ENCODE results near the gene ZFAND2A.
"Not testable (repeated sequence)": the region's sequence is repeated elsewhere in the genome, so short reads cannot be mapped to it uniquely, and the experiment has no call there.

The ZFAND2A gene

GRCh38 chr7:1151653-1152425 lies 8.2 kb downstream of the ZFAND2A start:
- no peak for DNase-seq (ENCODE audit: low spot score)

DNA sequence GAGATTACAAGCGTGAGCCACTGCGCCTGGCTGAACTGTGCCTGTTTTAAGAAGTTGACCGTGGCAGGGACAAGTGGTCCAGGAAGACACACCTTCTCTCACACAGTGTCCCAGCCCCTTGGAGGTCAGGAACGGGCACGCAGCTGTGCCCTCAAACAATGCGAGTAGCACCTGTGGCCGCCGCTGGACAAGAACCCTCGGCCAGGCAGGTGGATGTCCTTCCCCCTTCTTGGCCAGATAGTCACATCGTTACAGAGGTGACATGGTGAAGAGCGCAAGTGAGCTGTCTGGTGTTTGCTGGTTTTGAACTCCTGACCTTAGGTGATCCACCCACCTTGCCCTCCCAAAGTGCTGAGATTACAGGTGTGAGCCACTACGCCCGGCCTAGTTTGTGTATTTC lies 8.8 kb downstream of the ZFAND2A start:
- no peak for DNase-seq (ENCODE audit: low spot score)

- DNase-seq (ENCODE audit: low spot score): no peak
Measured at GRCh38 chr7:1150400-1151002, 9.5 kb downstream of the ZFAND2A start.

DNA sequence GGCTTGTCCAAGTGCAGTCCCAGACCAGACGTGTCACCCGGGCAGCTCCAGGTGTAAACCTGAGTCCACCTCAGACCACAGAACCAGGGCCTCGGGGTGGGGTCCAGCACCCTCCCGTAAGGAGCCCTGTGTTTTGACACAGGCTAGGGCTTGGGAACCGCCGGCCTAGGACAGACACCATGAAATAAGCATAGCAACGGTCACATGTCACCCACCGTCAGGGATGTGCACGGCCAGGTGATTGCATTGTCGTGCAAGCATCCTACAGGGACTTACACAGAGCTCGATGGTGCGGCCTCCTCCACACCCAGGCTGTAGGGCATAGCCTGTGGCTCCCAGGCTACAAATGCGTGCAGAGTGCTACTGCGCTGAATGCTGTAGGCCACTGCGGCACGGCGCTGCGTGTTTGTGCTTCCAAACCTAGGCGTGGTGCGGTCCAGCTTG lies 10.6 kb downstream of the ZFAND2A start:
- DNase-seq (ENCODE audit: low spot score): no peak

DNA sequence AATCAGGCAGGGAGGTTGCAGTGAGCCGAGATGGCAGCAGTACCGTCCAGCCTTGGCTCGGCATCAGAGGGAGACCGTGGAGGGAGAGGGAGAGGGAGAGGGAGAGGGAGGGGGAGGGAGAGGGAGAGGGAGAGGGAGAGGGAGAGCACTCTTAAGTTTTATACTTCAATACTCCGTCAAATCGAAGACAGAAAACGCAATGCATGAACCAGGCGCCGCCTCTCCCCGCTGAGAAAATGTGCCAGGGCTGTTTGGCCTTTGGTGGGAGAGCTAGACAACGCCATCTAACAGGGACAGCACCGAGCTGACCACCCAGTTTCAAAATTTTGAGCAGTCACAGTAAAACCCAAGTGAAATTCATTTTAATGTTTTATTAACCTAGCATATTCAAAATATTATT lies 12.1 kb downstream of the ZFAND2A start:
- not testable (repeated sequence) for DNase-seq (ENCODE audit: low spot score)

GRCh38 chr7:1144269-1144771 lies 15.7 kb downstream of the ZFAND2A start:
- DNase-seq (ENCODE audit: low spot score): no peak

DNA sequence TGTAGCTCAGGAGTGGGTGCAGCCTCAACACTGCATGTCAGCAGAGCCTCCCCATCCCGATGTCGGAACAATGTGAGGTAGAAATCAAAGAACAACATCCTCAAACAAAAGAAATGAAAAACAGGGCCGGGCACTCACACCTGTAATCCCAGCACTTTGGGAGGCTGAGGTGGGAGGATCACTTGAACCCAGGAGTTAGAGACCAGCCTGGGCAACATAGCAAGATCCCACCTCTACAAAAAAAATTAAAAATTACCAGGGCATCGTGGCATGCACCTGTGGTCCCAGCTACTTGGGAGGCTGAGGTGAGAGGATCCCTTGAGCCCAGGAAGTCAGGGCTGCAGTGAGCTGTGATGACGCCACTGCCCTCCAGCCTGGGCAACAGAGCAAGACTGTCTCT lies 17.0 kb downstream of the ZFAND2A start:
- not testable (repeated sequence) for DNase-seq (ENCODE audit: low spot score)

DNA sequence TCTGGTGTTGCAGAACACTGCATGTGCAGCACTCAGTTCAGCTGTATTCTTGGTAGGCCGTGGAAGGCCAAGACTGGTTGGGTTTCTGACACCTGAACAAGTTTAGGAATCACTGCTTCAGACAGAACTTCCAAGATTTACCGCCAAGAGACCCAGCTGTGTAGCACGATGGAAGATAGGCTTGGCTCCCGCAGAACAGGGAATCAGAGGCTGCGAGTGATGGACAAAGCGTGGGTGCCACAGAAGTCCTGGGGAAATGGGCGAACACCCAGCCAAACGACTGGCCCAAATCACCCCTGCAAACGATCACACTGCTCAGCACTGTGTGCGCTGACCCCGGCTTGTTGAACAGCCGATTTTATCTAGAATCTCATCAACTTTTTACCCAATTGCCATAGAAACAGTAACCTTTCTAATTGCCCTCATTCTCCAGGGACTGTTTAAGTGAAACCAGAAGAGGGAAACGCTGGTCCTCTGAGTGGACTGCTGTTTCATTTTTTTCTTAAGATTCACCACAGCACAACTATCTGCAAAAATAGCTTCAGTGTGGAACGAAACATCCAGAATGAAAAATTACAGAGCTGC lies 17.9 kb downstream of the ZFAND2A start:
- no peak for DNase-seq (ENCODE audit: low spot score)

- no peak for DNase-seq (ENCODE audit: low spot score)
Measured at GRCh38 chr7:1141651-1142050, 18.3 kb downstream of the ZFAND2A start.

- peak; percentile 25 for DNase-seq (ENCODE audit: low spot score)
Measured at GRCh38 chr7:1140476-1141104, 19.4 kb downstream of the ZFAND2A start.

DNA sequence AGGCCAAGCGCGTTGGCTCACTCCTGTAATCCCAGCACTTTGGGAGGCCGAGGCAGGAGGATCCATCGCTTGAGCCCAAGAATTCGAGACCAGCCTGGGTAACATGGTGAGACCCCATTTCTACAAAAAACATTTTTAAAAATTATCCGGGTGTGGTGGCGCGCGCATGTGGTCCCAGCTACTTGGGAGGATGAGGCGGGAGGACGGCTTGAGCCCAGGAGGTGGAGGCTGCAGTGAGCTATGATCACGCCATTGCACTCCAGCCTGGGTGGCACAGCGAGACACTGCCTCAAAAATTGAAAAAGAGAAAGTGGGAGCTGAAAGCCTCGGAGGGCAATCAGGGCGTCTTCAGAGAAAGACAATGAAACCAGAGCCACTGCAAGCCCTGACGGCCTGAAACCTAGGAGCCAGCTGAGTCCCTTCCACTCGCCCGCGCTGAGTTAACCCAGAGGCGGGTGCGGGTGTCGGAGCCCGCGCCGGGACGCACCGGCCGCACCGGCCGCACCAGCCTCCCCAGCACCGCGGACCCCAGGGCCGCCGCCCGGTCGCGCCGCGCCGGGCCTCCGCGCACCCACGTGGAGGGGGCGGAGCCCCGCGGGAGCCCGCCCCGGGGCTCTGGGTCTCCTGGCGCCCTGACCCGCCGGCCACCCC lies 22.4 kb downstream of the ZFAND2A start:
- no peak for DNase-seq (ENCODE audit: low spot score)

- peak; percentile 9 for DNase-seq (ENCODE audit: low spot score)
Measured at GRCh38 chr7:1136841-1137516, 23.0 kb downstream of the ZFAND2A start.

DNA sequence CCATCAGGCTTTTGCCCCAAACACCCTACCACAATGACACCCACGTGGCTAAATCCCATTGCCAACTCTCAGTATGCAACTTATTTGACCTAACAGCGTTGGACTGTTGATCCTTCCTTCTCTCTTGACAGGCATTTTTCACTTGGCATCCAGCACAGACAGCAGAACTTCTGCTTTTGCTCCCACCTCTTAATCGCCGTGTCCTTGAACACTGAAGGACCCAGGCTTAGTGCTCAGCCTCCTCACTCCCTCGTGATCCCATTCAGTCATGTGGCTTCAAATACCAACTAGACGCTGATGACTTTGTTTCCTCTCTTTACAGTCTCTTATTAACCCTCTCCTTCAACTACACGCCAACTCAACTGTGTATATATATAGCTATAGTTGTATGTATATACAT lies 25.0 kb downstream of the ZFAND2A start:
- DNase-seq (ENCODE audit: low spot score): no peak

DNA sequence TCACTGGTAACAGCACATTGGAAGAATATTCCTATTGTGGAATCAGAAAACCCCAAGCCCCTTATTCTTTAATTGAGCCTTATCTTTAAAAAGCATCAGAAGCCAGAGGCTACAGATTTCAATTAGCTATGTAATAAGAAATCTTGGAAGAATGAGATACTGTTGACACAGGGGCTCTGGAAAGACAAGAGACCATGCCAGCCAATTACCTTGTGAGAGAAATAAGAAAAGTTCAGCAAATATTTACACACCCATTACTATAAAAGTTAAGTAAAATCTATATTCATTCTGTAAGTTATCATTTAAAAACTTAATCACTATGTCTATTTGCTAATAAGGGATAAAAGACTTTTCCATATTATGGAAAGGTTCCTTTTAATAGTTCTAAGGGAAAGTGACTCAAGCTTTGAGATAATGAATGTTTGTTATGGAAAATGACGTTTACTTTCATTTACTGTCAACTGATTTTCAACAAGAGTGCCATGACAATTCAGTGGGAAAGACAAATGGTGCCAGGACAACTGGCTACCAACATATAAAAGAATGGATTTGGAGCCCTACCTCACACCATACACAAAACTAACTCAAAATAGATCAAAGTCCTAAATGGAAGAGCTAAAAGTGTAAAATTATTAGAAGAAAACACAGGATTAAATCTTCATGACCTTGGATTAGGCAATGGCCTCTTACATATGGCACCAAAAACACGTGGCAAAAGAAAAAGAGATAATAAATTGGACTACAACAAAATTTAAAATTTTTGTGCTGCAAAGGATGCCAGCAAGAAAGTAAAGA lies 28.3 kb downstream of the ZFAND2A start:
- no peak for DNase-seq (ENCODE audit: low spot score)

GRCh38 chr7:1130021-1130990 lies 29.7 kb downstream of the ZFAND2A start:
- no peak for DNase-seq (ENCODE audit: low spot score)

- DNase-seq (ENCODE audit: low spot score): no peak
Measured at GRCh38 chr7:1129431-1129830, 30.6 kb downstream of the ZFAND2A start.

DNA sequence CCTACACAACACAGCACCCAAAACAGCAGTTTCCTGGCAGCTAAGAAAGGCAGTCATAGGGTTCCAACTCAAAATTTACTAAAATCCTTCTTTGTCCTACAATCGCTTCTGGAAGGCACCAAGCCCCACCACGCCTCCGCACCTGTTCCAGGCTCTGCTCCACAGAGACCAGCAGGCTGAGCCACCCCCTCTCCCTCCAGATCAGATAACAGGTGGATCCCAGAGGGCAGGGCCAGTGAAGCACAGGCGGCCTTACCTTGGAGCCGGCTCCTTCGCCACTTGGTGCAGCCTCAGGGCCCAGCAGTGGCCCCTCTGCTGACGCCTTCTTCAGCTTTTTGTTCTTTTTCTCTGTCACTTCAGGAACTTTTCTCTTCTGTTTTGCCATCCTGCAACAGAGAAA lies 33.0 kb downstream of the ZFAND2A start:
- no peak for DNase-seq (ENCODE audit: low spot score)

DNA sequence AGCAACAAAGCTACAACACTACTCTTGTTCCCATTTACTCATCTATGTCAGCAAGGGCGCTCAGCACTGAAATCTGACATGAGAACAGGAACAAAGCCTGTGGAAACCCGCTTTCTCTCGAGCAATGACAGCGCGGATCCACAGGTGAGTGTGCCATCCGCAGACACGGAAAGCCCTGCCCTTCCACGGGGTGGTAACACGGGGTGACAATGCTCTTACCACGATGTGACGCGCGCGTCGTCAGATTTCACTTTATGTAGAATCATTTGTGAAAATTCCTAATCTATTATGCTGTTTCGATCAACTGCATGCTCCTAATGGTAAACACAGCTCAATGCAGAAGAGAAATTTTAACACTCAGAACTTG lies 34.4 kb downstream of the ZFAND2A start:
- no peak for DNase-seq (ENCODE audit: low spot score)

GRCh38 chr7:1124816-1125602 lies 35.0 kb downstream of the ZFAND2A start:
- DNase-seq (ENCODE audit: low spot score): no peak
